Neural progenitor cell (in vitro differentiated cells): Measurements from ENCODE around the gene CLEC9A. TPM values are rescaled to one million over a fixed set of nuclear protein-coding genes. Genes with fewer than 3 reads are reported as not detected.

Experiments used
- DNase-seq: peaks from one replicate; pipeline ENCODE4 v3.0.0-alpha.2; 2016; ENCODE audit warnings: low spot score
- H2AFZ ChIP-seq: fragments of 200-600 bp; sonication (generic); replicated peaks from 2 replicates; pipeline ENCODE4 v1.6.1; 2016; ENCODE audit warnings: antibody characterized with exemption
- H3F3A ChIP-seq: fragments of 200-600 bp; sonication (generic); 2 replicates; pipeline ENCODE4 v1.6.1; 2016; ENCODE audit warnings: antibody characterized with exemption, low read depth
- H3K27ac ChIP-seq: fragments of 200-600 bp; sonication (generic); 2 replicates; pipeline ENCODE4 v1.5.1; 2016; ENCODE audit warnings: mild to moderate bottlenecking
- H3K27me3 ChIP-seq: fragments of 200-600 bp; sonication (generic); 2 replicates; pipeline ENCODE4 v1.6.1; 2016; ENCODE audit warnings: mild to moderate bottlenecking, moderate library complexity
- H3K36me3 ChIP-seq: fragments of 200-600 bp; sonication (generic); 2 replicates; pipeline ENCODE4 v1.5.1; 2016
- H3K4me1 ChIP-seq: fragments of 200-600 bp; sonication (generic); 2 replicates; pipeline ENCODE4 v1.6.1; 2016; ENCODE audit warnings: mixed run types
- H3K4me2 ChIP-seq: fragments of 200-600 bp; sonication (generic); 2 replicates; pipeline ENCODE4 v1.6.1; 2016
- H3K4me3 ChIP-seq: fragments of 200-600 bp; sonication (generic); 2 replicates; pipeline ENCODE4 v1.5.1; 2016
- H3K79me2 ChIP-seq: fragments of 200-600 bp; sonication (generic); 2 replicates; pipeline ENCODE4 v1.6.1; 2016; ENCODE audit warnings: low read depth
- H3K9ac ChIP-seq: fragments of 200-600 bp; sonication (generic); 2 replicates; pipeline ENCODE4 v1.6.1; 2016
- H3K9me3 ChIP-seq: fragments of 200-600 bp; sonication (generic); 2 replicates; pipeline ENCODE4 v1.5.1; 2016; ENCODE audit warnings: low read depth
- H4K20me1 ChIP-seq: fragments of 200-600 bp; sonication (generic); 2 replicates; pipeline ENCODE4 v1.6.1; 2016; ENCODE audit warnings: low read depth
- H3K27ac Mint-ChIP-seq: 3 replicates; pipeline ENCODE4 v1.8.0; 2021; ENCODE audit warnings: mixed read lengths
- H3K27me3 Mint-ChIP-seq: 2 replicates; pipeline ENCODE4 v1.8.0; 2022; ENCODE audit warnings: low read depth, mild to moderate bottlenecking, inconsistent platforms, moderate library complexity, mixed read lengths; ENCODE audit not compliant: insufficient read depth
- H3K36me3 Mint-ChIP-seq: 3 replicates; pipeline ENCODE4 v1.8.0; 2021; ENCODE audit warnings: mixed read lengths
- H3K4me1 Mint-ChIP-seq: 3 replicates; pipeline ENCODE4 v1.8.0; 2021; ENCODE audit warnings: mixed read lengths
- H3K4me3 Mint-ChIP-seq: 3 replicates; pipeline ENCODE4 v1.8.0; 2021; ENCODE audit warnings: mild to moderate bottlenecking, moderate library complexity, mixed read lengths
- H3K9me3 Mint-ChIP-seq: 3 replicates; pipeline ENCODE4 v1.8.0; 2020; ENCODE audit warnings: mixed read lengths
- EZH2 ChIP-seq: fragments of 200-600 bp; sonication (generic); IDR thresholded peaks from 2 replicates; pipeline ENCODE4 v1.6.1; 2017; ENCODE audit warnings: antibody characterized with exemption, mild to moderate bottlenecking, moderate library complexity
- EZH2phosphoT487 ChIP-seq: fragments of 200-600 bp; sonication (generic); IDR thresholded peaks from 2 replicates; pipeline ENCODE4 v1.6.1; 2017; ENCODE audit warnings: antibody characterized with exemption
- total RNA-seq: library from RNA; depleted of rRNA; stranded (reverse); fragments of >200 nt; gene quantifications from 2 replicates; pipeline ENCODE4 v1.2.3, GENCODE V29; 2015; ENCODE audit warnings: low replicate concordance
- TF ChIP-seq, protein P1 (sequence below): fragments of 200-600 bp; sonication (generic); IDR thresholded peaks from 2 replicates; pipeline ENCODE4 v1.5.1; 2017; ENCODE audit warnings: antibody characterized with exemption, mild to moderate bottlenecking

Gene CLEC9A
- total RNA-seq, 1 donor from 2014 or later: not detected

- no peak overlapping the region for H3K9ac ChIP-seq
- no peak overlapping the region for H3K4me2 ChIP-seq
- H3K9me3 Mint-ChIP-seq: peaks cover 4% of the 10 kb centered on the region
- H4K20me1 ChIP-seq: no peaks in the 10 kb centered on the region
- peaks cover 4% of the 10 kb centered on the region for H3K9me3 ChIP-seq
- H3K4me1 Mint-ChIP-seq: no peaks in the 10 kb centered on the region
- H3K4me3 Mint-ChIP-seq: no peak overlapping the region
- H3K27ac ChIP-seq: no peak overlapping the region
- no peaks in the 10 kb centered on the region for H3K36me3 ChIP-seq
- DNase-seq: no peak
- no peak overlapping the region for H2AFZ ChIP-seq
- no peak overlapping the region for H3K4me3 ChIP-seq
- no peaks in the 10 kb centered on the region for H3K79me2 ChIP-seq
- no peaks in the 10 kb centered on the region for H3K36me3 Mint-ChIP-seq
- TF ChIP-seq, protein P1, sequence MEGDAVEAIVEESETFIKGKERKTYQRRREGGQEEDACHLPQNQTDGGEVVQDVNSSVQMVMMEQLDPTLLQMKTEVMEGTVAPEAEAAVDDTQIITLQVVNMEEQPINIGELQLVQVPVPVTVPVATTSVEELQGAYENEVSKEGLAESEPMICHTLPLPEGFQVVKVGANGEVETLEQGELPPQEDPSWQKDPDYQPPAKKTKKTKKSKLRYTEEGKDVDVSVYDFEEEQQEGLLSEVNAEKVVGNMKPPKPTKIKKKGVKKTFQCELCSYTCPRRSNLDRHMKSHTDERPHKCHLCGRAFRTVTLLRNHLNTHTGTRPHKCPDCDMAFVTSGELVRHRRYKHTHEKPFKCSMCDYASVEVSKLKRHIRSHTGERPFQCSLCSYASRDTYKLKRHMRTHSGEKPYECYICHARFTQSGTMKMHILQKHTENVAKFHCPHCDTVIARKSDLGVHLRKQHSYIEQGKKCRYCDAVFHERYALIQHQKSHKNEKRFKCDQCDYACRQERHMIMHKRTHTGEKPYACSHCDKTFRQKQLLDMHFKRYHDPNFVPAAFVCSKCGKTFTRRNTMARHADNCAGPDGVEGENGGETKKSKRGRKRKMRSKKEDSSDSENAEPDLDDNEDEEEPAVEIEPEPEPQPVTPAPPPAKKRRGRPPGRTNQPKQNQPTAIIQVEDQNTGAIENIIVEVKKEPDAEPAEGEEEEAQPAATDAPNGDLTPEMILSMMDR: no peak
- TF ChIP-seq EZH2phosphoT487 (no peak), EZH2 (no peak)
- no peaks in the 10 kb centered on the region for H3F3A ChIP-seq
- no peaks in the 10 kb centered on the region for H3K27me3 ChIP-seq
- H3K4me1 ChIP-seq: no peaks in the 10 kb centered on the region
- H3K27ac Mint-ChIP-seq: no peak overlapping the region
- no peaks in the 10 kb centered on the region for H3K27me3 Mint-ChIP-seq
These were observed 21.9 kb downstream of the CLEC9A start for GRCh38 chr12:10052193-10052913.

DNA sequence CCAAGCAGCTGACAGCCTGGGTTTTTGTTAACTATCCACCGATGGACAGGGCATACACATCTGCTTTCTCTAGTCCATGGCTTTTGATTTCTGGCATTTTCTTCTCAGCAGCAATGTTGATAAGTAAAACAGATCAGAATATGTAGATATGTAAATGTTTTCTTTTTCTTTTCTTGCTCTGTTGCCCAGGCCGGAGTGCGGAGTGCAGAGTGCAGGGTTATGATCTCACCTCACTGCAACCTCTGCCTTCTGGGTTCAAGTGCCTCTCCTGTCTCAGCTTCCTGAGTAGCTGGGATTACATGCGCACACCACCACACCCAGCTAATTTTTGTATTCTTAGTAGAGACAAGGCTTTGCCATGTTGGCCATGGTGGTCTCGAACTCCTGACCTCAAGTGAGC lies 27.9 kb downstream of the CLEC9A start:
- Histone ChIP-seq H3K4me3 (no peak overlapping the region), H3K4me1 (no peaks in the 10 kb centered on the region), H3K27ac (no peak overlapping the region), H3K36me3 (no peaks in the 10 kb centered on the region), H3K9ac (no peak overlapping the region), H2AFZ (no peak overlapping the region), H3K9me3 (no peaks in the 10 kb centered on the region), H3K79me2 (no peaks in the 10 kb centered on the region), H3K4me2 (no peak overlapping the region), H3K27me3 (no peaks in the 10 kb centered on the region), H4K20me1 (no peaks in the 10 kb centered on the region), H3F3A (no peaks in the 10 kb centered on the region)
- TF ChIP-seq, protein P1: no peak
- TF ChIP-seq EZH2phosphoT487 (no peak), EZH2 (no peak)
- no peaks in the 10 kb centered on the region for H3K4me1 Mint-ChIP-seq
- no peak overlapping the region for H3K4me3 Mint-ChIP-seq
- no peaks in the 10 kb centered on the region for H3K36me3 Mint-ChIP-seq
- H3K27ac Mint-ChIP-seq: no peak overlapping the region
- H3K9me3 Mint-ChIP-seq: no peaks in the 10 kb centered on the region
- no peaks in the 10 kb centered on the region for H3K27me3 Mint-ChIP-seq
- DNase-seq: no peak

DNA sequence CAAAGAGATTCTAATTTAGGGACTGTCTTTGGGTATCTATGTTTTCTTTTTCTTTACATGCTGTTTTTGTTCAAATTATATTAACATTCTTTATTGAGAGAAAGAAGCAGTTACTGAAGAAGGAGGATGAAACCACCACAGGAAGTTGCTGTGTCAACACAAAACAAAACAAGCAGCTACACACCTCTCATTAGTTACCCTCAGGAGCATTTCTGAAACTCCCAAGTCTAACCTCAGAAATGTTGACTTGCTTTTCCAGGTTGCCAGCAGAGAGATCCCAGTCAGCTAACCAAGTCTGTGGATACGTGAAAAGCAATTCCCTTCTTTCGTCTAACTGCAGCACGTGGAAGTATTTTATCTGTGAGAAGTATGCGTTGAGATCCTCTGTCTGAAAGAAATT lies 34.8 kb downstream of the CLEC9A start:
- Histone ChIP-seq H3K9me3 (no peaks in the 10 kb centered on the region), H4K20me1 (no peaks in the 10 kb centered on the region), H3K4me3 (no peak overlapping the region), H3K9ac (no peak overlapping the region), H3K36me3 (no peaks in the 10 kb centered on the region), H3K4me2 (no peak overlapping the region), H3K27ac (no peak overlapping the region), H3K4me1 (peaks cover 6% of the 10 kb centered on the region), H3K27me3 (no peaks in the 10 kb centered on the region), H3K79me2 (no peaks in the 10 kb centered on the region), H3F3A (no peaks in the 10 kb centered on the region), H2AFZ (peak overlapping the region; percentile 80)
- TF ChIP-seq, protein P1: no peak
- no peak for TF ChIP-seq EZH2phosphoT487
- no peak for TF ChIP-seq EZH2
- H3K36me3 Mint-ChIP-seq: no peaks in the 10 kb centered on the region
- DNase-seq: no peak
- no peak overlapping the region for H3K27ac Mint-ChIP-seq
- no peaks in the 10 kb centered on the region for H3K9me3 Mint-ChIP-seq
- H3K4me1 Mint-ChIP-seq: peaks cover 7% of the 10 kb centered on the region
- no peaks in the 10 kb centered on the region for H3K27me3 Mint-ChIP-seq
- H3K4me3 Mint-ChIP-seq: no peak overlapping the region
